HUES6 (cell line): Measurements from ENCODE around the gene PLCXD1.
"Not testable (repeated sequence)": the region's sequence is repeated elsewhere in the genome, so short reads cannot be mapped to it uniquely, and the experiment has no call there.

Experiments used
- H3K27ac ChIP-seq: 2 replicates; pipeline ENCODE4 v1.7.0; 2013; ENCODE audit warnings: low read depth, mild to moderate bottlenecking, low read length, inconsistent platforms
- H3K27me3 ChIP-seq: 2 replicates; pipeline ENCODE4 v1.6.1; 2013; ENCODE audit warnings: low read length; ENCODE audit not compliant: control insufficient read depth, insufficient read depth
- H3K36me3 ChIP-seq: 2 replicates; pipeline ENCODE4 v1.6.1; 2013; ENCODE audit warnings: low read length; ENCODE audit not compliant: control insufficient read depth, insufficient read depth
- H3K4me1 ChIP-seq: 2 replicates; pipeline ENCODE4 v1.6.1; 2013; ENCODE audit warnings: low read length; ENCODE audit not compliant: control insufficient read depth, insufficient read depth
- H3K4me3 ChIP-seq: 2 replicates; pipeline ENCODE4 v1.5.1; 2013; ENCODE audit warnings: low read depth, low read length
- H3K9ac ChIP-seq: one replicate; pipeline ENCODE4 v1.6.1; 2013; ENCODE audit warnings: mild to moderate bottlenecking, low read length
- H3K9me3 ChIP-seq: 2 replicates; pipeline ENCODE4 v1.6.1; 2013; ENCODE audit warnings: low read depth, low read length; ENCODE audit not compliant: control insufficient read depth, insufficient read depth

The PLCXD1 gene

DNA sequence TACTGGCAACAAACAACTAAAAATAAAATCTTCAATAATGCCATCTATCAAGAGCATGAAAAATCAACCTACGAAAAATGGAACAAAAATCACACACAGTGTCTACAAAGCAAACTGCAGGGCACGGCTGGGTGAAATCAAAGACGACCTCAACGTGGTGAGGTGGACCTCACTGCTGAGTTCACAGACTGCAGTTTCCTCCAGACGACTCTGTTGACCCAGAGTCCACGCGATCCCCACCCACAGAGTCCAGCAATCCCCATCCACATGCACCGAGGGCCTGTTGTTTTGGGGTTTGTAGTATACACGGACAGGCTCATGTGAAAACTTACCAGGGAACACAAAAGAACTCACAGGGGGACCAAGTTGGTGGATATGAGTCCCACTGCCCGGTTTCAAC lies 68.5 kb downstream of the PLCXD1 start:
- H3K27me3 ChIP-seq = no peaks in the 10 kb centered on the region
- H3K27ac ChIP-seq = no peak overlapping the region
- H3K4me3 ChIP-seq = no peak overlapping the region
- no peaks in the 10 kb centered on the region for H3K4me1 ChIP-seq
- H3K9me3 ChIP-seq = no peaks in the 10 kb centered on the region
- H3K36me3 ChIP-seq = peaks cover 39% of the 10 kb centered on the region
- H3K9ac ChIP-seq = no peak overlapping the region

DNA sequence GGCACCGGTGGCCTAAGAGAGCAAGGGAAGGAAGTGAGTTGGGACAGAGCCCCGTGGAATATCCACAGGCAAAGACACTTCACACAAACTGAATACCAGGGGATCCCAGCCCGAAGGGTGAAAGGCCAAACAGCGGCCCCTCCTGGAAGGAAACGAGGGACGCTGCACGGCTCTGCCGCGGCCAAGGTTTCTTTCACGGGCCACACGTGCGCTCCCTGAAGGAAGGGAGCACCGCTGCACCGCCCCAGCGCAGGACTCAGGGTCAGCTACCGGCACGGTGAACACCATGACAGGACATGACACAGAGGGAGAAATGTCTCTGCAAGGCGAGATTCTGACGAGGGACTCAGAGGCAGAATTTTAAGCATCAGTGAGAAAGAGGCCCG lies 69.0 kb downstream of the PLCXD1 start:
- Histone ChIP-seq H3K4me1 (no peaks in the 10 kb centered on the region), H3K9ac (no peak overlapping the region), H3K27ac (no peak overlapping the region), H3K27me3 (no peaks in the 10 kb centered on the region), H3K4me3 (no peak overlapping the region), H3K9me3 (no peaks in the 10 kb centered on the region), H3K36me3 (peaks cover 35% of the 10 kb centered on the region)

DNA sequence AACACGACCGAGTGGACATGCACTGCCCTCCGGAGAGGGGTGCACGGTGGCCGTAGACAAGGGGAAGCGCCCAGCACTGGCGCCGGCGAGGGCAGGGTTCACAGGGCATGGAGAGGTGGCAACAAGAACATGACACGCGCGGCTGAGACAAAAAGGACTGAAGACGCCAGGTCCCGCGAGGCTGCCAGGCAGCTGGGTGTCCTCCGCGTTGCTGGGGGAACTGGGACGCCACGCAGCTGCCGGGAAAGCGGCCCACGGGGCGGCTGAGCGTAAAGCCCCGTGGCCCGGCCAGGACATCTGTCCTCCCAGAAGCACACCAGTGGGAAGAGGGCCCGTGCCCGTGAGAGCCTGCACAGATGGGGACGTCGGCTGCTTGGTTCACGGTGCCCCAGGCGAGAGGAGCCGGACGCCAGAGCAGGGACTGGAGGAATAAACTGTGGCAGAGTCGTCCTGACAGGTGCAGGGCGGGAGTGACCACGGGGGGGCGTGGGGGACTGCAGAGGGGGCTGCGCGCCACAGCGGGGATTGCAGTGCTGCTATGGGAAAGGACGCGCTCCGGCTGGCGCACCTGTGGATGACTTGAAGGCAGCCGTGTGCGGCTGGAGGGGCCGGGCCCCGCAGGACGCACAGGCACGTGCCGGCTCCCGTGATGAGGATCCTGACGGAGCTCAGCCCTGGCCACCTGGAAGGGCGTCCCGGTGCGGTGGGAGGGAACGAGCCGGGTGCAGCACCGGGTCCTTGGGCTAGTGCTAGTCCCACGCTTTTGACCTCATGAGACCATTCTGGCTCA lies 69.5 kb downstream of the PLCXD1 start:
- no peak overlapping the region for H3K9ac ChIP-seq
- H3K4me1 ChIP-seq = no peaks in the 10 kb centered on the region
- H3K4me3 ChIP-seq = no peak overlapping the region
- H3K27me3 ChIP-seq = no peaks in the 10 kb centered on the region
- H3K27ac ChIP-seq = no peak overlapping the region
- H3K36me3 ChIP-seq = peaks cover 37% of the 10 kb centered on the region
- no peaks in the 10 kb centered on the region for H3K9me3 ChIP-seq

DNA sequence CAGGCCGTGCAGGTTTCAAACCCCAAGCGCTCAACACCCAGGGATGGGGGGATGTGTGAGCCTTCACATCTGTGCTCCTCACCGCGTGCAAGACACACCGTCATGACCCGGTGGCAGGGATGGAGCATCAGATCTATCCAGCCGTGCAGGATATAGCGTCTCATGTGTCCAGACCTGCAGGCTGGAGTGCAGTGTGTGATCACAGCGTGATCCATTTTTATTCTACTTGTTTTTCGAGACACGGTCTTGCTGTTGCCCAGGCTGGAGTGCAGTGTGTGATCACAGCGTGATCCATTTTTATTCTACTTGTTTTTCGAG lies 70.1 kb downstream of the PLCXD1 start:
- H3K4me3 ChIP-seq, H3K9ac ChIP-seq, H3K27me3 ChIP-seq, H3K27ac ChIP-seq, H3K4me1 ChIP-seq, H3K9me3 ChIP-seq: not testable (repeated sequence)
- peaks cover 41% of the 10 kb centered on the region for H3K36me3 ChIP-seq

DNA sequence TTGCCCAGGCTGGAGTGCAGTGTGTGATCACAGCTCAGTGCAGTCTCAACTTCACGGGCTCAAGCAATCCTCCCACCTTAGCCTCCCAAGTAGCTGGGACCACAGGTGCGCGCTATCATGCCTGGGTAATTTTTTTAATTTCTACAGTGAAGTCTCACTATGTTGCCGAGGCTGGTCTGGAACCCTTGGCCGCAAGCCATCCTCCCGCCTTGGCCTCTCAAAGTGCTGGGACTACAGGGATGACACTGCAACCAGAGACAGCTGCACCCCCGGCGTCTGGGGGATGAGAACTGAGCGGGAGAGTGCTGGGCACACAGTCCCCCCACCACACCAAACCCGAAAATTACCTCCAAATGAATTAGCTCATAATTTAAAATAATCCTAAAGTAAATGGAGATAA lies 70.6 kb downstream of the PLCXD1 start:
- Histone ChIP-seq H3K4me1 (no peaks in the 10 kb centered on the region), H3K9ac (no peak overlapping the region), H3K27me3 (no peaks in the 10 kb centered on the region), H3K4me3 (no peak overlapping the region), H3K9me3 (no peaks in the 10 kb centered on the region), H3K27ac (no peak overlapping the region), H3K36me3 (peaks cover 41% of the 10 kb centered on the region)

DNA sequence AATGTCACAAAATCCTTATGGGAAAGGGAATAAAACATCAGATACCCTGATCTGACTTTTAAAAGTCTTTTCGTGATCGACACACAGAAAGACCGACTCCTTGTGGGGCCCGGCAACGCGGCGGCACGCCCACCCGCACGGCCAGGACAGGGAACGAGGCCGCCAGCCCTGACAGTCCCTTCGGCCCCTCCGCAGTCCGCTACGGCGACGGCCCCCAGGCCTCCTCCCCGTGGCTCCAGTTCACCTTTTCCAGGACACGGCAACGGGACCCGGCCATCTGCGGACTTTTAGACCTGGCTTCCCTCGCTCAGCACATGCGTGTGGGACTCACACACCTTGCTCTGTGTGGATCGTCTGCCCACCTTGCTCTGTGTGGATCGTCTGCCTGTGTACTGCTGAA lies 71.0 kb downstream of the PLCXD1 start:
- H3K36me3 ChIP-seq = peaks cover 36% of the 10 kb centered on the region
- H3K9me3 ChIP-seq = no peaks in the 10 kb centered on the region
- no peaks in the 10 kb centered on the region for H3K4me1 ChIP-seq

DNA sequence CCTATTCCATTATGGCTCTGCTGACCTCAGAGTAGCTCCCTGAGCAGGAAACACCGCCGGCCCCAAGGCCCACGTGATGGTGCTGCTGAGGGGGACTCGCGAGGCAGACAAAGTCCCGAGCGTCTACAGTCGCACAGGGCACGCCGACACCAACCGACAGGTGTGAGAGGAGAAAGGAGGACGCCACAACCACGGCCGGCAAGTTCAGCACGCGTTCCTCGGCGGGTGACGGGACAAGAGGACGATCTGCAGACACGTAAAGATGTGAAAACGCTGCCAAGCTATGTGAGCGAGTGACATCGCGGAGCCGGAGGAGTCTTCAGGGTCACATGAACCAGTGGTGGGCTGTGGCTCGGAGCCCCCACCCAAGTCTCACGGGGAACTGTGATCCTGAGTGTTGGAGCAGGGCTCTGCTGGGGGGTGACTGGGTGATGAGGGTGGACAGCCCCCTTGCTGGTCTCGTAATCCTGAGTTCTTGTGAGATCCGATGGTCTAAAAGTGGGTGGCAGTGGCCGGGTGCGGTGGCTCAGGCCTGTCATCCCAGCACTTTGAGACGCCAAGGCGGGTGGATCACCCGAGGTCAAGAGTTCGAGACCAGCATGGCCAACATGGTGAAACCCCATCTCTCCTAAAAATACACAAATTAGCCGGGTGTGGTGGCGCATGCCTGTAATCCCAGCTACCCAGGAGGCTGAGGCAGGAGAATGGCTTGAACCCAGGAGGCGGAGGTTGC lies 71.6 kb downstream of the PLCXD1 start:
- no peaks in the 10 kb centered on the region for H3K4me1 ChIP-seq
- no peak overlapping the region for H3K27ac ChIP-seq
- H3K4me3 ChIP-seq = no peak overlapping the region
- H3K36me3 ChIP-seq = peaks cover 36% of the 10 kb centered on the region
- no peaks in the 10 kb centered on the region for H3K27me3 ChIP-seq
- no peak overlapping the region for H3K9ac ChIP-seq
- H3K9me3 ChIP-seq = no peaks in the 10 kb centered on the region

More for the DNA sequence above, 71.0 kb downstream of the PLCXD1 start:
- H3K27ac ChIP-seq = no peak overlapping the region
- H3K27me3 ChIP-seq = no peaks in the 10 kb centered on the region
- H3K9ac ChIP-seq = no peak overlapping the region
- H3K4me3 ChIP-seq = no peak overlapping the region
